GM12878 (cell line): Measurements from ENCODE around the gene ATP1B2. TPM values are rescaled to one million over a fixed set of nuclear protein-coding genes. Genes with fewer than 3 reads are reported as not detected.

Experiments used
- ATAC-seq: fragments of 200-7000 bp; cut with Tn5 transposase; 3 replicates; pipeline ENCODE4 v1.9.1; 2020; ENCODE audit warnings: mild to moderate bottlenecking, moderate library complexity
- BruUV-seq: library from RNA; stranded (reverse); fragments of 400-500 nt; replicated peaks from 2 replicates; lab custom pipeline; 2021; lab: Mats Ljungman, UMichigan
- CTCF ChIA-PET: fragments of 300-600 bp; sonication (Branson Sonifier 250); formaldehyde crosslinking; extraction: SDS; loops from one replicate; lab custom pipeline; 2021; ENCODE audit warnings: inconsistent platforms; lab: Yijun Ruan, JAX
- POLR2A ChIA-PET: fragments of 350-600 bp; formaldehyde crosslinking; extraction: SDS; loops from one replicate; lab custom pipeline; 2021; ENCODE audit warnings: inconsistent platforms; lab: Charles Lee
- RAD21 ChIA-PET: fragments of 300-600 bp; sonication (Branson Sonifier 250); formaldehyde crosslinking; loops from one replicate; lab custom pipeline; 2023; ENCODE audit warnings: antibody characterized with exemption; ENCODE audit not compliant: unreplicated experiment; lab: Charles Lee
- SMC1A ChIA-PET: fragments of 300-600 bp; sonication (Branson Sonifier 250); formaldehyde crosslinking; loops from one replicate; lab custom pipeline; 2023; ENCODE audit not compliant: unreplicated experiment, uncharacterized antibody; lab: Charles Lee
- DNase-seq: peaks from one replicate; pipeline ENCODE4 v3.0.0-alpha.2; 2011; ENCODE audit warnings: low read depth, low spot score
- FAIRE-seq: peaks from 3 replicates; lab custom pipeline; 2011; peaks lifted over from hg19 to GRCh38; lab: Jason Lieb, UNC
- H2AFZ ChIP-seq: 2 replicates; pipeline ENCODE4 v1.6.0; 2011; ENCODE audit warnings: low read depth, low read length, control low read depth; ENCODE audit not compliant: control insufficient read depth
- H3K27ac ChIP-seq: 2 replicates; pipeline ENCODE4 v1.5.1; 2011; ENCODE audit warnings: control low read depth; ENCODE audit not compliant: control insufficient read depth, insufficient read depth
- H3K27me3 ChIP-seq, 2 experiments: replicated peaks in 1 of 2; 2 replicates each; pipeline versions ENCODE4 v1.6.0 to v1.6.1; 2011; ENCODE audit warnings: low read length in 1 of 2; ENCODE audit not compliant: control insufficient read depth in 2 of 2, insufficient read depth in 2 of 2
- H3K36me3 ChIP-seq, 2 experiments: 2 replicates each; pipeline ENCODE4 v1.5.1; 2011; ENCODE audit warnings: low read length in 1 of 2; ENCODE audit not compliant: control insufficient read depth in 2 of 2, insufficient read depth in 2 of 2
- H3K4me1 ChIP-seq: 2 replicates; pipeline ENCODE4 v1.6.1; 2011; ENCODE audit warnings: mild to moderate bottlenecking, low read length, moderate library complexity, mixed read lengths; ENCODE audit not compliant: control insufficient read depth, insufficient read depth
- H3K4me2 ChIP-seq: 2 replicates; pipeline ENCODE4 v1.6.0; 2011; ENCODE audit warnings: control low read depth; ENCODE audit not compliant: control insufficient read depth, insufficient read depth
- H3K4me3 ChIP-seq: fragments of 200-600 bp; sonication (generic); 2 replicates; pipeline ENCODE4 v1.5.1; 2016
- H3K79me2 ChIP-seq: 2 replicates; pipeline ENCODE4 v1.6.0; 2011; ENCODE audit warnings: low read length; ENCODE audit not compliant: control insufficient read depth, insufficient read depth
- H3K9ac ChIP-seq: 2 replicates; pipeline ENCODE4 v1.8.0; 2011; ENCODE audit warnings: low read length, control low read depth, mixed read lengths; ENCODE audit not compliant: control insufficient read depth, insufficient read depth
- H3K9me3 ChIP-seq: replicated peaks from 3 replicates; pipeline ENCODE4 v1.5.1; 2011; ENCODE audit warnings: mild to moderate bottlenecking, low read length; ENCODE audit not compliant: control insufficient read depth, insufficient read depth
- H4K20me1 ChIP-seq: 2 replicates; pipeline ENCODE4 v1.6.0; 2011; ENCODE audit not compliant: control insufficient read depth, insufficient read depth
- CBFB ChIP-seq: IDR thresholded peaks from 2 replicates; pipeline ENCODE4 v1.6.1; 2016; ENCODE audit warnings: antibody characterized with exemption, low read depth
- CHD2 ChIP-seq: IDR thresholded peaks from 2 replicates; pipeline ENCODE4 v1.6.1; 2011; ENCODE audit warnings: low read depth, low read length, improper control_type of control experiment, borderline replicate concordance
- SMAD1 ChIP-seq: fragments of 450-650 bp; IDR thresholded peaks from 2 replicates; pipeline ENCODE4 v1.6.1; 2018; ENCODE audit warnings: mild to moderate bottlenecking, low read depth; ENCODE audit not compliant: partially characterized antibody
- SMAD5 ChIP-seq: IDR thresholded peaks from 2 replicates; pipeline ENCODE4 v1.6.1; 2016; ENCODE audit warnings: antibody characterized with exemption, low read depth
- SMC3 ChIP-seq: IDR thresholded peaks from 2 replicates; pipeline ENCODE4 v1.6.1; 2011; ENCODE audit warnings: low read length, improper control_type of control experiment, borderline replicate concordance
- SREBF1 ChIP-seq: IDR thresholded peaks from 2 replicates; pipeline ENCODE4 v1.6.1; 2012; ENCODE audit warnings: mild to moderate bottlenecking, low read length
- TBL1XR1 ChIP-seq: IDR thresholded peaks from 2 replicates; pipeline ENCODE4 v1.6.1; 2012; ENCODE audit warnings: low read depth, low read length, improper control_type of control experiment
- ZBTB4 ChIP-seq: fragments of 450-650 bp; formaldehyde crosslinking; IDR thresholded peaks from 2 replicates; pipeline ENCODE4 v1.4.0; 2022; ENCODE audit warnings: mild to moderate bottlenecking, moderate library complexity
- ZBTB40 ChIP-seq: fragments of 450-650 bp; IDR thresholded peaks from 2 replicates; pipeline ENCODE4 v1.6.1; 2016; ENCODE audit warnings: mild to moderate bottlenecking, moderate library complexity, borderline replicate concordance
- ZNF217 ChIP-seq: fragments of 450-650 bp; IDR thresholded peaks from 2 replicates; pipeline ENCODE4 v1.6.1; 2017; ENCODE audit warnings: antibody characterized with exemption, mild to moderate bottlenecking
- ZNF622 ChIP-seq: fragments of 450-650 bp; IDR thresholded peaks from 2 replicates; pipeline ENCODE4 v1.6.1; 2017; ENCODE audit warnings: mild to moderate bottlenecking, inconsistent platforms
- WGBS: methylation state at CpG from one replicate; pipeline ENCODE4 v1.1.6; 2016; ENCODE audit warnings: low lambda C conversion rate; ENCODE audit not compliant: insufficient replicate concordance, insufficient coverage; ENCODE audit errors: missing lambda C conversion rate; 5-methylcytosine and 5-hydroxymethylcytosine counted together
- in situ Hi-C: fragments of 300-500 bp; cut with MboI; formaldehyde crosslinking; loops from 9 replicates; pipeline ENCODE4 v1.14.3; 2018; ENCODE audit warnings: mixed read lengths
- intact Hi-C: fragments of 100-400 bp; cut with micrococcal nuclease; formaldehyde crosslinking; loops from one replicate; pipeline ENCODE4 v1.14.2; 2022; ENCODE audit not compliant: unreplicated experiment
- polyA plus RNA-seq, 11 experiments: library from polyadenylated mRNA; depleted of rRNA in 4 of 11; unstranded in 6 of 11; stranded (reverse) in 5 of 11; fragments of >200 nt; fragmentation: Nextera tagmentation in 4 of 11; fragmentation: Illumina TruSeq in 1 of 11; extraction: Ambion mirVana in 4 of 11; extraction: Trizol in 1 of 11; gene quantifications; 1 replicate in 1 of 11; 2 replicates in 10 of 11; pipeline versions ENCODE4 v1.2.1 to v1.2.3, GENCODE V29; 2011 to 2016; ENCODE audit warnings: inconsistent platforms in 2 of 11, missing spikeins in 2 of 11, low read depth in 1 of 11
- total RNA-seq, 4 experiments: library from RNA; depleted of rRNA in 3 of 4; stranded (reverse); fragments of >200 nt in 3 of 4; fragmentation: Illumina TruSeq in 1 of 4; extraction: Trizol in 1 of 4; gene quantifications; 2 replicates each; pipeline versions ENCODE4 v1.2.1 to v1.2.3, GENCODE V29; 2013 to 2021

ATP1B2 gene
- total and polyA plus RNA-seq, 10 of the 15 experiments (the other 5 are each of a cell fraction or from before 2014, with no cell fraction given), result 0.03 to 0.29 (median 0.15) TPM; not detected in 3

- TF ChIP-seq SREBF1, result peak; percentile 100
- peak; percentile 93 for TF ChIP-seq SMAD5
- TF ChIP-seq ZNF622, result no peak
- TF ChIP-seq, all 136 proteins: peak for 50
Observed at GRCh38 chr17:7686222-7687071, 35.7 kb downstream of the ATP1B2 start (continued).

- peak within 1 kb of the TSS; percentile 100 for H3K9ac ChIP-seq
- ChIA-PET SMC1A (interaction anchor here (0.6 to 5.1 kb wide), 31 partner anchors 8 to 555 kb away, joined by 3 to 42 read pairs (median 4); partner anchors contain the start of genes ATP1B2, MPDU1, NEURL4 and SAT2), POLR2A (interaction anchor here (0.5 to 4.3 kb wide), 41 partner anchors 33 to 641 kb away, joined by 3 to 35 read pairs (median 4); partner anchors contain the start of genes ACAP1, ATP1B2, CD68 and CYB5D1), CTCF (interaction anchor here (0.6 to 6.4 kb wide), 60 partner anchors 10 to 641 kb away, joined by 3 to 128 read pairs (median 4); partner anchors contain the start of genes ACAP1, EFNB3, FXR2 and MPDU1), RAD21 (interaction anchor here (0.6 to 4.0 kb wide), 36 partner anchors 16 to 696 kb away, joined by 3 to 43 read pairs (median 4); partner anchors contain the start of genes ACAP1, ATP1B2, CD68 and FXR2)
- peak within 1 kb of the TSS; percentile 98 for H2AFZ ChIP-seq
- in situ Hi-C loops (no loop called here), intact Hi-C loops (loop anchor here (5.0 to 10.0 kb wide), 5 partner anchors 75 to 382 kb away; partner anchors contain the start of genes CYB5D1, EIF5A, FXR2 and NAA38)
- no peaks in the 10 kb centered on the region for H3K27me3 ChIP-seq
- H3K4me1 ChIP-seq, result peaks cover 12% of the 10 kb centered on the region
- no peaks in the 10 kb centered on the region for H3K9me3 ChIP-seq
- no peaks in the 10 kb centered on the region for H4K20me1 ChIP-seq
- FAIRE-seq (peak; percentile 81), DNase-seq (peak; percentile 82), ATAC-seq (peak; percentile 75)
- peaks cover 0 to 9% of the 10 kb centered on the region in 2 experiments; a peak in 1 of 4 replicates for H3K36me3 ChIP-seq
- peak within 1 kb of the TSS; percentile 92 for H3K4me3 ChIP-seq
- no TSS peak for BruUV-seq
- peak within 1 kb of the TSS; percentile 100 for H3K27ac ChIP-seq
- 1% methylated on average over 30 of the region's 30 CpGs for WGBS
- H3K4me2 ChIP-seq, result peak within 1 kb of the TSS; percentile 98
- peaks cover 62% of the 10 kb centered on the region for H3K79me2 ChIP-seq
- no peak for TF ChIP-seq ZBTB4 (CRISPR knock-in tag)
- peak; percentile 79 for TF ChIP-seq CBFB
- 0 out of 2 replicates have a peak, but pooled peaks have one; percentile 58 for TF ChIP-seq CHD2
- no peak for TF ChIP-seq ZBTB40
- no peak for TF ChIP-seq ZNF217
- no peak for TF ChIP-seq TBL1XR1
- peak; percentile 43 for TF ChIP-seq SMAD1
- no peak for TF ChIP-seq SMC3
Observed at GRCh38 chr17:7687072-7687907, 36.6 kb downstream of the ATP1B2 start, which contains the start of gene TP53. TSS of gene TP53 (minus strand) at chr17:7687490. CDS start at chr17:7676594, 10,896 bp downstream.
